NCI-H446 (cell line): ENCODE measurements around the gene RAPGEF5.

Source experiments
- DNase-seq, 2 experiments: peaks; one replicate each; lab custom pipeline; 2025; lab: John Stamatoyannopoulos, UW

The RAPGEF5 gene

DNA sequence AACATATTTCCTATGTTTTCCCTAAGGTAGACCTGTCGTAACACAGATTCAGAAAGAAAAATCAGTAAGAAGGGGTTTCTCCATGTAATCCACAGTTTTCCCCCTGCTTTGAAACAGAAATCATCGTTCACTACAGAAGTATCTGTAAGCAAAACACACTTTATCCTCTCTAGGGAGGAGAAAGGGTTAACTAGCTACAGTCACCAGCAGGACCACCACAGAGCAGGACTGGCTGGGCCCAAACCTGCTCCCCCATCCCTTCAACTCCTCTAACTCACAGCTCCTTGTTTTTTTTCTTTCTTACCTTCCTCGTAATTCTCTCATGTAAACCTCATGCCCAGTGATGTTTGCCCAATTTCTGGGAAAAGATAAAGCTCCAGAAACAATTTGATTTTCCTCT, 167.7 kb downstream of the RAPGEF5 start:
- no peak for DNase-seq

- DNase-seq = no peak
These were observed 169.1 kb downstream of the RAPGEF5 start for GRCh38 chr7:22187691-22188348.

DNA sequence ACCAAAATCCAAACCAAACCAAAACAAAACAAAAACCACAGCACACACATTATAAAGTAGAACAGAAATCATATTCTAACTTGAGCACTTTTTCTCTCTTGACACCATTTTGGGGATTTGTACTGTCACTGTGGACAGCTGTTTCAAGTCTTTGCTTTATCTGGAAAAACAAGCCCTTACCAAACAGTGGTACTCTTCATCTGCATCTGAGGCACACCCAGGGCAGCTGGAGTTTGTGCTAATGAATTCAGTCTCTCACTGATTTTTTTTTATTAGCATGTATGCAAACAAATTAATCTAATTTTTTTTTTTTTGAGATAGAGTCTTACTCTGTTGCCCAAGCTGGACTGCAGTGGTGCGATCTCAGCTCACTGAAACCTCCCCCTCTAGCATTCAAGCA, 171.4 kb downstream of the RAPGEF5 start:
- no peak for DNase-seq

DNA sequence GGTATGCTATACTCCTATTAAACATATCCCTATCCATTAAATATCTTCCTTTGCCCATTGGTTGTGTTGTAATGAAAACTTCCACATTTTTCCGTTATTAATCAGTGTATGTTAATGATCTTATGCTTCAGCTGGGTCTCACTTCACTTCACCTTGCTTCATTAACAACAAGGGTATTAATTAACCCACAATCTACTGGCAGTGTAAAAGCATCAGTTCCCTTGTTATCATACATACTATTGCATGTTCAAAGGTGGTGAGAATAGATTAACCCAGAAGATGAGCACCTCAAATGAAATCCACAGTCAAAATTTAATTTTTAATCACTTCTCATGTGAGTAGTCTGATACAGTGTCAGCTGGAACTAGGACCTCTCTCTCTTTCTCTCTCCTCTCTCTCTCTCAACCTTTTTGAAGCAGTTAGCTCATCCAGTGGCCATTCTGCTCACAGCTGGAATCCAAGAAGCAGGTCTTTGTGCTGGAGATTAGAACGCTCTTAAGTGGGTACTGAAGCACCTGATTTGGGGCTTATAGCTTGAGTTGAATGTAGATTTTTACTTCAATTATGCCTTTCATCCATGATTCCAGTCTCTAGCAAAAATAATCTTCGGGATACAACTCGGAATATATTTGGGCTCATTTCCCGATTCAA, 172.3 kb downstream of the RAPGEF5 start:
- no peak for DNase-seq

DNA sequence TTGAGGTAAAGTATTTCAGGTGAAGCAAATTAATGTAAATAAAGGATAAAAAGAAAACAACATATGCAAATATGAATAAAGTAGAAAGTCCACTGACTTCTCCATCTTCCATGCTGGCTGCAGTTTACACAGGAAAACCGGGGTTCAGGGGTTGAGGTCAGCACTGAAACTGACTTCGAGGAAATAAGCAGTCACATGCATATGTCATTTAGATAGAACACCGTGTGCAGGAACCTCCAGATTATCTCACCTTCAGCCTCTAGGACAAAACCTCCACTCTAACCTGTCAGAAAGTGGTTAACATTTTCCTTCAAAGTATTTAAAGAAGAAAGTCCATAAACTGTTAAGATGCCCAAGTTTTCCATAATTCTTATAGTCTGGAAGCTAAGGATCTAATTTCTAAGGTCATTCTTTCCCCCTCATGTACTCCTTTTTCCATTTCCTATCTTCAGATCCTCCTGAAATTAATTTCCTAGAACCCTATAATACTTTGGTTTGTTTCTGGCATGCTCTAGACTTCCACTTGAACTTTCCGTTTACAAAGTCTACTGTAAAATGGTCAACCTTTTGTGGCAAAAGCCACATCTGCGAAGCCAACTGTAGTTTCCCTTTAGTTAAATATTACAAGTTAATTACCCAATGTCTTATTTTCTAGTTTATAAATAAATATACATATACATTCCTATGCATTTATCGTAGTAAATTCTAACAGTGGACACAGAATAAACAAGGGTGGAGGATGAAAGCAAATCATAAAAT, 173.3 kb downstream of the RAPGEF5 start:
- no peak for DNase-seq

GRCh38 chr7:22182149-22182548, 174.8 kb downstream of the RAPGEF5 start:
- no peak for DNase-seq

- no peak for DNase-seq
These were observed 175.3 kb downstream of the RAPGEF5 start for GRCh38 chr7:22181663-22182062.

GRCh38 chr7:22179442-22179879, 177.5 kb downstream of the RAPGEF5 start:
- DNase-seq = no peak

- no peak for DNase-seq
These were observed 178.2 kb downstream of the RAPGEF5 start for GRCh38 chr7:22178735-22179134.

DNA sequence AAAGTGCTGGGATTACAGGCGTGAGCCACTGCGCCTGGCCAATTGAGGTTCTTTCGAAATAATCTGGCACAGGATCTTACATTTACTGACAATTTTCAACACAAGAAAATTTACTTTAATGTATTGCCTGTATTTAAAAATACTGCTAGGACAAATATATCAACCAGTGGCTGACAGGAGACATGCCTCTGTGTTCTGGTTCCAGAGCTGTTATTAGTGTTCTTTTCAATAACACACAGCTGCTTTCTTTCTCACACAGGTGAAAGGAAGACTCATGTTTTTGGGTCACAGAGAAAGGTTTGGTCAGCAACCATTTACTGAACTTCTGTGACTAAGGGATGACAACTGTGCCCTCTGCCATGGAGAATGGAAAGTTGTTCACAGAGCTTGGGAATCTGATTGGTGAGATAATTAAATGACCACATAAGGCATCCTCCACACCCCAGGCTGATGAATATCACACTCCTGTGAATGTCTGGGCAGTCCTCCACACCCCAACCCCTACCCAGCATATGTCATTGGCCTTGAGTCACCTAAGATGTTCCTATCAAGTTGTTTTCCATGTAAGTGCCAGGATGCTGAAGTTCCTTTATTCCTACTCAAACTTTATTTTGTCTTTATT, 180.1 kb downstream of the RAPGEF5 start:
- no peak for DNase-seq

GRCh38 chr7:22174574-22174953, 182.4 kb downstream of the RAPGEF5 start:
- no peak for DNase-seq

GRCh38 chr7:22173685-22174573, 183.0 kb downstream of the RAPGEF5 start:
- DNase-seq = no peak

GRCh38 chr7:22168129-22168634, 188.8 kb downstream of the RAPGEF5 start:
- DNase-seq = no peak

DNA sequence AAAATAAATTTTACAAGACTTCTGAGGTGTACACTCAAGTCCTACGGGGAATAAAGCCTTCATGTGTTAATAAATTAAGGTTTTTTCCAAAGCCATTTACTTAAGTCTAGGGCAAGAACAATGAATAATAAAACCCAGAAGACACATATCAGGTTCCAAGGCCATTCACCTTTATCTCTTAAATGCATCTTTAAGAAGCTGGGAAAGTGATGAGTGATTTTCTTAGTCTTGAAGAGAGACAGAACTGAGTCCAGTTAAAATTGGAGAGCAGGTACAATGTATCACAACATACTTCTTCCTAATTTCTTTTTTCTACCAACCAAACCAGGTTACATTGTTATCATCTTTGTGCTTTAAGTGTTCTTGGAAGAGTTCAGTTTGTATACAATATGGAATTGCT, 189.5 kb downstream of the RAPGEF5 start:
- DNase-seq = no peak

DNA sequence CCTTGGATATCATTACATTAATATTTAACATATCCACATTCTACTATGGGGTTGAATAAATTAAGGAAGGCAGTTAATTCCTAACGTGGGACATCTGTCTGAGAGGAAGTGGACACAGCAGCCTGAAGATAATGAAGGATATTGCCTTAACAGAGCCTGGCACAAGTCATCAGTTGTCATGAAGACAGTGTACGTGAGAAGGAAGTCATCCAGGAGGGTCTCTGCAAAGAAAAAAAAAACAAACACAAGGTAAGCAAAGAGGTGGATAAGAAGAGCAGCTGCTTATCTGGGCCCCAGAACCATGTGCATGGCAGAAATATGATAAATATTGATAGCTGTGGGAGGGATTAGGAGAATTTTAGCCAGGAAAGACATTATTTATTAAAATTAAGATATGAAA, 190.0 kb downstream of the RAPGEF5 start:
- DNase-seq = no peak

GRCh38 chr7:22159341-22159740, 197.6 kb downstream of the RAPGEF5 start:
- DNase-seq = no peak

DNA sequence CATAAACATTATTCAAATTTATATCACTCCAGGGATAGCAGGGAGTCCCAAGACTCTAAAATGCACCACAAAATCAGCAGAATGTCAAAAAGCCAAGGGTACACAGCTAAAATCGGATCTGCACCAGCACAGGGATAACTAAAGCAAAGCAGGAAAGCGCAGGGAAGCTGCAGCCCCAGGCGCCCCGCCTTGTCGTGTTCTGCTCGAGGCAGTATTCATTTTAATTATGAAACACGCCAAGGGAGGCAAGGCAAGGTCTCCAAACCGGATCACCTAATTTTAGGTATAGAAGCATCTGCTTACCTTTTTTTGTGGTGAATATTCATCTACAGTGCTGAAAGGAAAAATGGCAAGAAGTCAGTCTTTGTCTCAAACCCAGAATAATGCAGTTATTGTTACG, 199.4 kb downstream of the RAPGEF5 start:
- no peak for DNase-seq

GRCh38 chr7:22156205-22156604, 200.7 kb downstream of the RAPGEF5 start:
- DNase-seq = no peak

- no peak for DNase-seq
These were observed 202.8 kb downstream of the RAPGEF5 start for GRCh38 chr7:22154143-22154529.

- DNase-seq = no peak
These were observed 203.4 kb downstream of the RAPGEF5 start for GRCh38 chr7:22153432-22154142.

GRCh38 chr7:22152690-22153089, 204.3 kb downstream of the RAPGEF5 start:
- DNase-seq = no peak
